T-cell (primary cell): ENCODE results near the gene LAMA3. TPM values are rescaled to one million over a fixed set of nuclear protein-coding genes. Genes with fewer than 3 reads are reported as not detected.

Experiments
- ATAC-seq, 4 experiments: fragments of 200-7000 bp in 3 of 4; fragments of 150-1000 bp in 1 of 4; cut with Tn5 transposase; replicated peaks in 1 of 4; 1 replicate in 3 of 4; 2 replicates in 1 of 4; pipeline ENCODE4 v1.10.0; 2021; ENCODE audit warnings: moderate library complexity in 3 of 4, mild to moderate bottlenecking in 2 of 4, moderate number of reproducible peaks in 1 of 4
- CTCF ChIA-PET, 2 donors: fragments of 300-600 bp; sonication (Branson Sonifier 250); formaldehyde crosslinking; loops; one replicate each; lab custom pipeline; 2022; ENCODE audit warnings: antibody characterized with exemption in 2 of 2; lab: Charles Lee
- POLR2A ChIA-PET, 2 donors: fragments of 300-600 bp; sonication (Branson Sonifier 250); formaldehyde crosslinking; loops; one replicate each; lab custom pipeline; 2022; ENCODE audit warnings: antibody characterized with exemption in 2 of 2; lab: Charles Lee
- DNase-seq, 35 experiments: peaks; one replicate each; pipeline versions ENCODE4 v3.0.0 to v3.0.0-alpha.2; 2013 to 2023
- H3K27ac ChIP-seq: one replicate; pipeline ENCODE4 v1.5.1; 2013; ENCODE audit warnings: low read length
- H3K27me3 ChIP-seq, 2 experiments: replicated peaks in 1 of 2; 1 replicate in 1 of 2; 2 replicates in 1 of 2; pipeline versions ENCODE4 v1.6.1 to v1.7.0; 2013; ENCODE audit warnings: low read length in 1 of 2, mixed read lengths in 1 of 2; ENCODE audit not compliant: control insufficient read depth in 2 of 2, insufficient read depth in 2 of 2; ENCODE audit errors: extremely low read depth in 1 of 2
- H3K36me3 ChIP-seq, 2 donors: 1 replicate in 1 of 2; 2 replicates in 1 of 2; pipeline versions ENCODE4 v1.6.1 to v1.7.0; 2013; ENCODE audit warnings: low read length in 1 of 2; ENCODE audit not compliant: control insufficient read depth in 2 of 2, insufficient read depth in 1 of 2; ENCODE audit errors: extremely low read depth in 1 of 2
- H3K4me1 ChIP-seq, 2 experiments: 1 replicate in 1 of 2; 2 replicates in 1 of 2; pipeline versions ENCODE4 v1.6.1 to v1.7.0; 2013; ENCODE audit warnings: low read length in 2 of 2, mixed read lengths in 1 of 2; ENCODE audit not compliant: insufficient read depth in 2 of 2, control insufficient read depth in 1 of 2; ENCODE audit errors: extremely low read depth in 1 of 2
- H3K4me3 ChIP-seq, 2 donors: 1 replicate in 1 of 2; 2 replicates in 1 of 2; pipeline versions ENCODE4 v1.5.1 to v1.7.0; 2013; ENCODE audit warnings: mild to moderate bottlenecking in 2 of 2, low read length in 1 of 2, moderate library complexity in 1 of 2; ENCODE audit not compliant: control insufficient read depth in 1 of 2; ENCODE audit errors: extremely low read depth in 1 of 2
- H3K9me3 ChIP-seq: 2 replicates; pipeline ENCODE4 v1.7.0; 2013
- H3K27ac Mint-ChIP-seq, 2 donors: one replicate each; pipeline ENCODE4 v1.8.0; 2020 to 2021; ENCODE audit warnings: mild to moderate bottlenecking in 2 of 2, mixed read lengths in 2 of 2
- H3K27me3 Mint-ChIP-seq, 2 donors: one replicate each; pipeline ENCODE4 v1.8.0; 2021 to 2022; ENCODE audit warnings: mixed read lengths in 2 of 2
- H3K36me3 Mint-ChIP-seq: one replicate; pipeline ENCODE4 v1.8.0; 2021; ENCODE audit warnings: mixed read lengths
- H3K4me1 Mint-ChIP-seq, 3 donors: one replicate each; pipeline ENCODE4 v1.8.0; 2020 to 2022; ENCODE audit warnings: mixed read lengths in 3 of 3, mild to moderate bottlenecking in 1 of 3
- H3K4me3 Mint-ChIP-seq, 3 donors: one replicate each; pipeline ENCODE4 v1.8.0; 2020 to 2022; ENCODE audit warnings: mild to moderate bottlenecking in 3 of 3, mixed read lengths in 3 of 3, moderate library complexity in 3 of 3
- H3K9me3 Mint-ChIP-seq, 3 donors: one replicate each; pipeline ENCODE4 v1.8.0; 2020 to 2022; ENCODE audit warnings: mixed read lengths in 3 of 3
- WGBS: methylation state at CpG from one replicate; pipeline ENCODE4 v1.1.5; 2013; ENCODE audit warnings: missing lambda C conversion rate; ENCODE audit not compliant: insufficient coverage; 5-methylcytosine and 5-hydroxymethylcytosine counted together
- total RNA-seq, 35 experiments: library from RNA in 6 of 35; stranded (reverse) in 6 of 35; fragments of 120-200 nt in 1 of 35; gene quantifications; one replicate each; pipeline versions ENCODE4 v1.2.1 to v1.2.4 and lab custom pipeline; 2013 to 2026

LAMA3 gene
- total RNA-seq, 5 donors from 2014 or later (not counting 1 experiment from before 2014, with no cell fraction given), result 0.20 to 0.44 (median 0.26) TPM; not detected in 2

GRCh38 chr18:23969664-23970063 is 280.4 kb downstream of the LAMA3 start:
- peaks cover 0 to 5% (median 4%) of the 10 kb centered on the region in 3 donors for H3K9me3 Mint-ChIP-seq
- CTCF ChIA-PET, result interaction anchor here (1.2 to 1.3 kb wide), 2 partner anchors 9 to 148 kb away, joined by 3 read pairs; no protein-coding TSS in a partner anchor
- peaks cover 89 to 95% (median 90%) of the 10 kb centered on the region in 3 donors for H3K4me1 Mint-ChIP-seq
- ATAC-seq (no peak), DNase-seq (no peak)
- peak overlapping the region in 1 of 3 donors; percentile 62 for H3K4me3 Mint-ChIP-seq
- Histone ChIP-seq H3K9me3 (no peaks in the 10 kb centered on the region), H3K36me3 (no peaks in the 10 kb centered on the region), H3K4me1 (peaks cover 20 to 76% of the 10 kb centered on the region in 2 experiments), H3K4me3 (no peak overlapping the region), H3K27ac (peak overlapping the region; percentile 81), H3K27me3 (no peaks in the 10 kb centered on the region)
- POLR2A ChIA-PET, result interaction anchor here in 1 of 2 donors (0.5 kb wide), 1 partner anchor 123 kb away, joined by 3 read pairs; no protein-coding TSS in a partner anchor
- no peaks in the 10 kb centered on the region for H3K27me3 Mint-ChIP-seq
- no peaks in the 10 kb centered on the region for H3K36me3 Mint-ChIP-seq
- 100% methylated on average over 3 of the region's 6 CpGs for WGBS
- peak overlapping the region; percentile 99 for H3K27ac Mint-ChIP-seq

GRCh38 chr18:23970161-23971096 is 281.2 kb downstream of the LAMA3 start:
- Mint-ChIP-seq H3K9me3 (peaks cover 0 to 10% (median 4%) of the 10 kb centered on the region in 3 donors), H3K4me3 (peak overlapping the region; percentile 2 to 62 (median 58)), H3K4me1 (peaks cover 87 to 93% (median 88%) of the 10 kb centered on the region in 3 donors), H3K36me3 (no peaks in the 10 kb centered on the region), H3K27ac (peak overlapping the region; percentile 99), H3K27me3 (no peaks in the 10 kb centered on the region)
- Histone ChIP-seq H3K9me3 (no peaks in the 10 kb centered on the region), H3K27ac (peak overlapping the region; percentile 81), H3K4me1 (peaks cover 20 to 70% of the 10 kb centered on the region in 2 experiments), H3K36me3 (no peaks in the 10 kb centered on the region), H3K27me3 (no peaks in the 10 kb centered on the region), H3K4me3 (no peak overlapping the region)
- 37% methylated on average over 4 of the region's 7 CpGs for WGBS
- ChIA-PET POLR2A (interaction anchor here (0.5 to 1.6 kb wide), 3 partner anchors 27 to 123 kb away, joined by 3 to 5 read pairs (median 3); no protein-coding TSS in a partner anchor), CTCF (interaction anchor here (0.6 to 1.3 kb wide), 4 partner anchors 9 to 348 kb away, joined by 3 to 6 read pairs (median 4); no protein-coding TSS in a partner anchor)
- ATAC-seq (peak; percentile 66 to 80 (median 78)), DNase-seq (peak; percentile 42 to 81 (median 63))

GRCh38 chr18:23971097-23971440 is 281.8 kb downstream of the LAMA3 start:
- H3K27me3 Mint-ChIP-seq, result no peaks in the 10 kb centered on the region
- no peaks in the 10 kb centered on the region for H3K27me3 ChIP-seq
- DNase-seq (no peak), ATAC-seq (no peak)
- ChIA-PET POLR2A (interaction anchor here (0.6 to 1.6 kb wide), 2 partner anchors 28 to 30 kb away, joined by 3 to 5 read pairs; no protein-coding TSS in a partner anchor), CTCF (interaction anchor here (0.6 to 0.9 kb wide), 3 partner anchors 12 to 349 kb away, joined by 3 to 6 read pairs (median 5); no protein-coding TSS in a partner anchor)
- H3K9me3 Mint-ChIP-seq, result peaks cover 0 to 10% (median 4%) of the 10 kb centered on the region in 3 donors
- WGBS, result no CpG with 5 or more reads among the region's 5 CpGs
- no peaks in the 10 kb centered on the region for H3K9me3 ChIP-seq
- H3K27ac ChIP-seq, result peak overlapping the region; percentile 81
- H3K27ac Mint-ChIP-seq, result peak overlapping the region; percentile 99
- H3K4me3 ChIP-seq, result no peak overlapping the region
- H3K36me3 ChIP-seq, result no peaks in the 10 kb centered on the region
- H3K36me3 Mint-ChIP-seq, result no peaks in the 10 kb centered on the region
- H3K4me1 ChIP-seq, result peaks cover 20 to 63% of the 10 kb centered on the region in 2 experiments
- H3K4me3 Mint-ChIP-seq, result peak overlapping the region in 2 of 3 donors; percentile 2 to 62
- H3K4me1 Mint-ChIP-seq, result peaks cover 81 to 89% (median 82%) of the 10 kb centered on the region in 3 donors

- no peaks in the 10 kb centered on the region for H3K27me3 Mint-ChIP-seq
- H3K27me3 ChIP-seq, result no peaks in the 10 kb centered on the region
- no peak for ATAC-seq
- no peak for DNase-seq
- peak overlapping the region; percentile 81 for H3K27ac ChIP-seq
- peaks cover 0 to 15% (median 8%) of the 10 kb centered on the region in 3 donors for H3K9me3 Mint-ChIP-seq
- ChIA-PET POLR2A (interaction anchor here in 1 of 2 donors (1.6 kb wide), 1 partner anchor 29 kb away, joined by 5 read pairs; no protein-coding TSS in a partner anchor), CTCF (interaction anchor here (0.6 to 1.0 kb wide), 3 partner anchors 12 to 144 kb away, joined by 3 to 10 read pairs (median 3); no protein-coding TSS in a partner anchor)
- 89% methylated on average over 2 of the region's 5 CpGs for WGBS
- H3K36me3 Mint-ChIP-seq, result peaks cover 6% of the 10 kb centered on the region
- H3K9me3 ChIP-seq, result no peaks in the 10 kb centered on the region
- H3K4me3 Mint-ChIP-seq, result no peak overlapping the region
- H3K36me3 ChIP-seq, result no peaks in the 10 kb centered on the region
- H3K27ac Mint-ChIP-seq, result peak overlapping the region; percentile 96 to 99
- no peak overlapping the region for H3K4me3 ChIP-seq
- H3K4me1 Mint-ChIP-seq, result peaks cover 78 to 92% (median 83%) of the 10 kb centered on the region in 3 donors
- H3K4me1 ChIP-seq, result peaks cover 18 to 56% of the 10 kb centered on the region in 2 experiments
Measured at GRCh38 chr18:23971666-23972230, 282.5 kb downstream of the LAMA3 start.

GRCh38 chr18:23972453-23972852 is 283.2 kb downstream of the LAMA3 start:
- H3K4me3 Mint-ChIP-seq, result peak overlapping the region in 2 of 3 donors; percentile 17 to 42
- WGBS, result 36% methylated on average over 4 of the region's 6 CpGs
- CTCF ChIA-PET, result interaction anchor here in 1 of 2 donors (1.0 kb wide), 1 partner anchor 144 kb away, joined by 3 read pairs; no protein-coding TSS in a partner anchor

More at GRCh38 chr18:23972453-23972852, 283.2 kb downstream of the LAMA3 start:
- H3K36me3 ChIP-seq, result no peaks in the 10 kb centered on the region
- peak in 6 of 35 experiments; percentile 5 to 68 (median 23) for DNase-seq
- H3K4me1 Mint-ChIP-seq, result peaks cover 75 to 90% (median 82%) of the 10 kb centered on the region in 3 donors
- no peaks in the 10 kb centered on the region for H3K9me3 ChIP-seq
- peak overlapping the region; percentile 96 to 99 for H3K27ac Mint-ChIP-seq
- POLR2A ChIA-PET, result no interaction called here
- peak overlapping the region; percentile 81 for H3K27ac ChIP-seq
- no peak overlapping the region for H3K4me3 ChIP-seq
- peaks cover 14 to 50% of the 10 kb centered on the region in 2 experiments for H3K4me1 ChIP-seq
- H3K9me3 Mint-ChIP-seq, result peaks cover 3 to 21% (median 12%) of the 10 kb centered on the region in 3 donors
- ATAC-seq, result peak; percentile 53 to 70 (median 59)
- H3K27me3 ChIP-seq, result no peaks in the 10 kb centered on the region
- no peaks in the 10 kb centered on the region for H3K27me3 Mint-ChIP-seq
- H3K36me3 Mint-ChIP-seq, result peaks cover 8% of the 10 kb centered on the region
